Subcutaneous adipose tissue (tissue), 4 donors: Measurements from ENCODE around the gene SMG6. TPM values are rescaled to one million over a fixed set of nuclear protein-coding genes. Genes with fewer than 3 reads are reported as not detected.

Source experiments
- total RNA-seq, 4 donors: library from RNA; depleted of rRNA; stranded (reverse); fragments of >200 nt; gene quantifications; one replicate each; pipeline ENCODE4 v1.1.0, GENCODE V29; 2016
- TF ChIP-seq, protein P1 (sequence below): fragments of 450-650 bp; IDR thresholded peaks from one replicate; pipeline ENCODE4 v1.5.1; 2016; ENCODE audit warnings: low read depth, mild to moderate bottlenecking, control low read depth, antibody characterized with exemption, moderate library complexity

The SMG6 gene
- total RNA-seq, 4 donors from 2014 or later = 14.5 to 50.7 (median 19.4) TPM

DNA sequence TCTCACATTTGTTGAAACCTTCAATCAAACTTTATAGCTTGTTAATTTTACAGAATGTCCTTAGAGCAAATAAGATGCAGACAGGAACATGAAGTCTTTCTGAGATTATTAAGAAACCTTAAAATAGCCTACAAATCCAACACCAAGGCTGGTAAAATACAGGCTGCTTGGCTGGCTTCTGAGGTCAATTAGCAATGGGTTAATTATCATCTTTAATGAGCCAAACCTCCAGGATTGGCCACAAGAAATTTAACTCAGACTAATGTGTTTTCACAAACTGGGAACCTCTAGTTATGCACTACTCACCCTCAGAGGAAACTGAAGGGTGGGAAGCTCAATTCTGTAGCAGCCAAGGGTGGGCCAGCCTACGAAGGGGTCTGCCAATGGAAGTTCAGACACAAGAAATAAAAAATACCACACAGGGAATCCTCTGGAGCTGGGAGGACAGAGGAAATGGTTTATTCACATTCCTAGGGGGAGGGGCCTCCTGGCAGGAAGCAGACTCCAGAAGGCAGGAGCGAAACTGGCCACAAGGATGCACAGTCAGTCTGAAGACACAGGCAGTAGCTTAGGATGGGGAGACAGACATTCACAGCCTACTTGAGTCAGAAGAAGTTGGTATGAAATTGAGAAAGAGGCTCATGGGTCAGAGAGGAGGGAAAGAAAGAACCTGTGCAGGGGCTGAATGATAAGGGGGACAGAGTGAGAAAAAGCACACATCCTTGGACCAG is 212.6 kb downstream of the SMG6 start:
- TF ChIP-seq, protein P1, sequence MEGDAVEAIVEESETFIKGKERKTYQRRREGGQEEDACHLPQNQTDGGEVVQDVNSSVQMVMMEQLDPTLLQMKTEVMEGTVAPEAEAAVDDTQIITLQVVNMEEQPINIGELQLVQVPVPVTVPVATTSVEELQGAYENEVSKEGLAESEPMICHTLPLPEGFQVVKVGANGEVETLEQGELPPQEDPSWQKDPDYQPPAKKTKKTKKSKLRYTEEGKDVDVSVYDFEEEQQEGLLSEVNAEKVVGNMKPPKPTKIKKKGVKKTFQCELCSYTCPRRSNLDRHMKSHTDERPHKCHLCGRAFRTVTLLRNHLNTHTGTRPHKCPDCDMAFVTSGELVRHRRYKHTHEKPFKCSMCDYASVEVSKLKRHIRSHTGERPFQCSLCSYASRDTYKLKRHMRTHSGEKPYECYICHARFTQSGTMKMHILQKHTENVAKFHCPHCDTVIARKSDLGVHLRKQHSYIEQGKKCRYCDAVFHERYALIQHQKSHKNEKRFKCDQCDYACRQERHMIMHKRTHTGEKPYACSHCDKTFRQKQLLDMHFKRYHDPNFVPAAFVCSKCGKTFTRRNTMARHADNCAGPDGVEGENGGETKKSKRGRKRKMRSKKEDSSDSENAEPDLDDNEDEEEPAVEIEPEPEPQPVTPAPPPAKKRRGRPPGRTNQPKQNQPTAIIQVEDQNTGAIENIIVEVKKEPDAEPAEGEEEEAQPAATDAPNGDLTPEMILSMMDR = no peak

DNA sequence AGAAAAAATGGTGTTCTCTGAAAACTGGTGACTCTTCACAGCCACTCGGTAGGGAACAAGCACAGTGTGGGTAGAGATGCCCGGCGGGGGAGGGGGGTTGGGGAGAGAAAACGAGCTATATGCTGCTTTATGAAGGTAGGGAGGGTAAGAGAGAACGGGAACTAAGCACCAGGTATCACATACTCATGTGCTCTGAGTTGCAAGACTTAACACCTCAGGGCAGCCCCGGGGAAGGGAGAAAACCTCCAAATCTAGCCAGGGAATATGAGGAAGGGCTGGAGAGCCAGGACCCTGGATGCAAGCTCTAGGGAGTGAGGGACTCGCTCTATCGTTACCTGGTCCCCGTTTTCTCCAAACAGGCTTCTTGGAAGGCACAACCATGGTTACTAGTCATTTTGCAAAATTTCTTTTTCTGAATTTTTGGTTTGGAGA is 213.4 kb downstream of the SMG6 start:
- TF ChIP-seq, protein P1 = no peak

DNA sequence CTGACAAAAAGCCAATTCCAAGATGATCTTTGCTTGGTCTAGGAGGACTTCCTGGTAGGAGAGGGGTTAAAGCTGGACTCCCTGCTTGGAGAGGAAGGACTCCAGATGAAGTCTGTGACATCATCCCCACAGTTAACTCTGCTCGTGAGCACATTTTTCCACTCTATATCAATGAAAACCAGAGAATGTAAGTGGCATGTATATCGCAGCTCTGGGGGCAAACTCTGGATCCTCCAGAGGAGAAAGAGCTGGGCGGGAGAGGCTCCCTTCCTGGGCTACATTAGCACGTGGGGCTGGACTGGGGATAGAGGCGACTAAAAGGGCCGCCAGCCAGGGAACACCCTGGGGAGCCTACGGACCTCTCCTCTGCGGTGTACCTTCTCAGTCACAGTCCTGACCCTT is 214.6 kb downstream of the SMG6 start:
- TF ChIP-seq, protein P1 = no peak

DNA sequence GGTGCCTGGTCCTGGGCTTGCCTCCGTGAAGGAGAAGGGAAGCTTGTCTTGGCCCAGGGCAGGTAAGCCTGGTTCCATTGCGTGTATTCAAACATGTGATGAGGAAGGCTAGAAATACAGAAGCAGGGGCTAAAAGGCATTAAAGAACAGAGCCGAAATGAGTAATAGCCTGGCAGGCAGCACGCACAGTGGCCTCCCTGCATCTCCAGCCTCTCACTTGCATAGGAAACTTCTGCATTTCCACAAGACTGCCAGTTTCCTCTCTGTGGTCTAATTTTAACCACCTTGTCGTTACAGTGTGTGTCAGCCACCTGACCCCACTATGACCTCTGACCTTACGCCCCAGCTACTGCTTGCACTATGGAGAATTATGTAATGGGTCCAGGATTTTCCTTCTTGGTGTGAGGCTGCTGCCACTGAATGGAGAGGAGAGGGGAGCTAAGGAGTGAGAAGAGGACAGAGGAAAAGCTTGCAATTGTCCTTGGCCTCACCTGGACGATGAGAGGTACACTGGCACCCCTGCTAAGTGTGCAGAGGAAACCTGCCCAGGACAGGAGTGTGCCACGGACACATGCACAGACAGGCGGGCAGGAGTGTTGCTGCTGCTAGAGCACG is 215.9 kb downstream of the SMG6 start:
- TF ChIP-seq, protein P1 = no peak

DNA sequence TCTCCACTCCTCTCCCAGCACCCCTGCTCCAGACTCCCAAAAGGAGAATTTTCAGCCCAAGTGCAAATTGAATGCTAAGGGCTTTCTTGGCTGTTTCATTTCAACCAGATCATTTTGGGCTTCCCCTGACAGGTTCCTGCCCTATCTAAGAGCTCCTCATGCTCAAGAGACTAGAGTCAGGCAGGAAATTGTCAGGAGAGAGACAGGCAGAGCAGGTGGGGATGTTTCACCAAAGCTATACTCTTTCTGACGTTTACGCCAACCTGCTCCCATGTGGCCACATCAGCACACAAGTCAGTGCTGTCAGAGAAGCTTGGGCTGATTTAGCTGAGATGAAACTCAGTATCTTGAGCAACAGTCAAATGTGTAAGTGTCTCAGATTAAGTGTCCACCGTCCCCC is 217.3 kb downstream of the SMG6 start:
- TF ChIP-seq, protein P1 = no peak

DNA sequence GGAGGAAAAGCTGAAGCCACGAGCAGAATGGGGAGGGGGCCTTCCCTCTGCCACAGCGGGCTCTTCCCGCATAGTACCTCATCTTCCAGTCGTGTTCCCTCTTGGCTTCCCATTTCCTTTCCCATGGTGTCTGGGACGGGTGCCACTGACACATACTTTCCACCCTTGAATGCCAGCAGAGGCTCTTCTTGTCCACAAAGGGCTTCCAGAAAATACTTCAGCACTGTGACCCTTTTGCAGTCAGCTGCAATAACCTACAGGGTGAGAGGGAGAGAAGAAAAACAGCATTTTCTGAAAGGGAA is 218.0 kb downstream of the SMG6 start:
- TF ChIP-seq, protein P1 = no peak

DNA sequence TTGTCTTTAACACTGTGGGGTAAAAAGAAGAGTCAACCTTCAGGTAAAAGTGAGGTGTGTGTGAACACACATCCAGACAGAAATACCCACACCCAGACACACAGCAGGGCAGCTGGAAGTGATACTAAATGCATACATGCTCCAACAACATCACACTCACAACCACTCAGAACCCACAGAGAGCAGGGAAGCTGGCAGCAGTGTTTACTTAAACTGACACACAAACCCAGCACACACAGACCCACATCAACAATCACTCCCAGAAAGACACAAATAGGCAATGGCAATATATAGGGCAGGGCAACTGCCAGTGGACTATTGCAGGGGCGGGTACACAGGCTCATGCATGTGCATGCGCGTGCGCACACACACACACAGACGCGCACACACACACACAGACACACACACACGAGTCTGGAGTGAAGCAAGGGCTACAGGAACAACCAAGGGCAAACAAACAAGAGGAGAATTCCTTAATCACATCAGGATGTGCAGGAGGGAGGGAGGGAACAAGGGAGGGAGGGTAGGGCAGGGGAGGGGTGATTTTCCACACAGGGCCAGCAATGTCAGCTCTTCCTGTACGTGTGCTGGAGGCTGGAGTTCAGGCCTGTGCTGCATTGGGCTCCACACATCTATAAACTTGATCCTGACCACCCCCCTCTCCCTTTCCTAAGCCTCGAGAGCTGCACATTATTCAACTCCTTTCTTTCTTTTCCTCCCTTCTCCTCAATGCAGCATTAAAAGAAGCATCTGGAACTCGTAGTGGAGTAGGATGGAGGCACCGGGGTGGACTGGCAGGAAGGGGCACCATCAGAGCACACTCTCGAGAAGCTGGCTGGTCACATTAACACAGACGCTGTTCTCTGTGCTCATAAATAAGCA is 218.6 kb downstream of the SMG6 start:
- TF ChIP-seq, protein P1 = no peak
